HuH-7.5 (cell line): ENCODE results near the gene GABBR1.
"Not testable (repeated sequence)": the region's sequence is repeated elsewhere in the genome, so short reads cannot be mapped to it uniquely, and the experiment has no call there.

Experiments used
- DNase-seq: peaks from one replicate; pipeline ENCODE4 v3.0.0; 2011; ENCODE audit warnings: low spot score

Gene GABBR1

GRCh38 chr6:29632789-29633533, at the start of gene GABBR1:
Gene GABBR1 (minus strand): TSS chr6:29633183. CDS start chr6:29632385, 798 bp downstream.
- DNase-seq, result peak; percentile 80

GRCh38 chr6:29681811-29682210, 48.8 kb upstream of the GABBR1 start:
- DNase-seq, result no peak

- DNase-seq, result no peak
Measured at GRCh38 chr6:29680904-29681303, 47.9 kb upstream of the GABBR1 start, which contains the start of gene ZFP57. Gene ZFP57 (minus strand): TSS chr6:29681152. CDS start chr6:29677003, 4,149 bp downstream.

GRCh38 chr6:29680416-29680815, 47.4 kb upstream of the GABBR1 start:
- DNase-seq, result no peak

GRCh38 chr6:29679962-29680361, 47.0 kb upstream of the GABBR1 start:
- DNase-seq, result no peak

GRCh38 chr6:29678114-29678513, 45.1 kb upstream of the GABBR1 start:
- DNase-seq, result no peak

- no peak for DNase-seq
Measured at GRCh38 chr6:29676981-29677601, 44.1 kb upstream of the GABBR1 start.

GRCh38 chr6:29675561-29675960, 42.6 kb upstream of the GABBR1 start:
- no peak for DNase-seq

- no peak for DNase-seq
Measured at GRCh38 chr6:29674008-29674407, 41.0 kb upstream of the GABBR1 start.

- DNase-seq, result no peak
Measured at GRCh38 chr6:29673161-29673560, 40.2 kb upstream of the GABBR1 start.

- DNase-seq, result not testable (repeated sequence)
Measured at GRCh38 chr6:29672116-29672515, 39.1 kb upstream of the GABBR1 start.

GRCh38 chr6:29671026-29671425, 38.0 kb upstream of the GABBR1 start:
- DNase-seq, result no peak

GRCh38 chr6:29667158-29667557, 34.2 kb upstream of the GABBR1 start:
- DNase-seq, result no peak

GRCh38 chr6:29666826-29667130, 33.8 kb upstream of the GABBR1 start:
- no peak for DNase-seq

GRCh38 chr6:29665942-29666825, 33.2 kb upstream of the GABBR1 start:
- DNase-seq, result no peak

GRCh38 chr6:29663300-29664042, 30.5 kb upstream of the GABBR1 start:
- no peak for DNase-seq

GRCh38 chr6:29661502-29662141, 28.6 kb upstream of the GABBR1 start:
- DNase-seq, result not testable (repeated sequence)

GRCh38 chr6:29661071-29661470, 28.1 kb upstream of the GABBR1 start:
- DNase-seq, result no peak

- no peak for DNase-seq
Measured at GRCh38 chr6:29656798-29657197, 23.8 kb upstream of the GABBR1 start, which contains the start of gene MOG. Gene MOG (plus strand): TSS chr6:29657092. CDS start chr6:29657210, 118 bp downstream.

- DNase-seq, result no peak
Measured at GRCh38 chr6:29656157-29656556, 23.2 kb upstream of the GABBR1 start.

- DNase-seq, result no peak
Measured at GRCh38 chr6:29655658-29656057, 22.7 kb upstream of the GABBR1 start.
